SK-N-SH treated with all-trans-retinoic acid at 6 μM for 48 hours (cell line): ENCODE measurements around the gene GCLC.

ENCODE experiments used
- CSDC2 ChIP-seq: fragments of 250-450 bp; sonication (Bioruptor Pico); IDR thresholded peaks from 2 replicates; pipeline ENCODE4 v1.5.0; 2020; ENCODE audit warnings: mild to moderate bottlenecking, moderate library complexity
- CSRNP3 ChIP-seq: fragments of 250-450 bp; sonication (Bioruptor Pico); IDR thresholded peaks from 2 replicates; pipeline ENCODE4 v1.5.1; 2021; ENCODE audit warnings: mild to moderate bottlenecking, moderate library complexity
- RARB ChIP-seq: fragments of 250-450 bp; sonication (Bioruptor Pico); IDR thresholded peaks from 2 replicates; pipeline ENCODE4 v1.8.0; 2021; ENCODE audit warnings: mild to moderate bottlenecking, moderate library complexity
- ZFP3 ChIP-seq: fragments of 250-450 bp; sonication (Bioruptor Pico); IDR thresholded peaks from 2 replicates; pipeline ENCODE4 v1.5.0; 2020; ENCODE audit warnings: mild to moderate bottlenecking, moderate library complexity
- ZFP30 ChIP-seq: fragments of 450-650 bp; formaldehyde crosslinking; IDR thresholded peaks from 2 replicates; pipeline ENCODE4 v1.5.0; 2022; ENCODE audit warnings: mild to moderate bottlenecking, moderate library complexity
- ZNF8 ChIP-seq: fragments of 450-650 bp; formaldehyde crosslinking; IDR thresholded peaks from 2 replicates; pipeline ENCODE4 v1.5.0; 2020; ENCODE audit warnings: mild to moderate bottlenecking, moderate library complexity
- TF ChIP-seq, protein P1 (sequence below): fragments of 250-450 bp; sonication (Bioruptor Pico); IDR thresholded peaks from 2 replicates; pipeline ENCODE4 v1.8.0; 2020; ENCODE audit warnings: mild to moderate bottlenecking, moderate library complexity, borderline replicate concordance

DNA sequence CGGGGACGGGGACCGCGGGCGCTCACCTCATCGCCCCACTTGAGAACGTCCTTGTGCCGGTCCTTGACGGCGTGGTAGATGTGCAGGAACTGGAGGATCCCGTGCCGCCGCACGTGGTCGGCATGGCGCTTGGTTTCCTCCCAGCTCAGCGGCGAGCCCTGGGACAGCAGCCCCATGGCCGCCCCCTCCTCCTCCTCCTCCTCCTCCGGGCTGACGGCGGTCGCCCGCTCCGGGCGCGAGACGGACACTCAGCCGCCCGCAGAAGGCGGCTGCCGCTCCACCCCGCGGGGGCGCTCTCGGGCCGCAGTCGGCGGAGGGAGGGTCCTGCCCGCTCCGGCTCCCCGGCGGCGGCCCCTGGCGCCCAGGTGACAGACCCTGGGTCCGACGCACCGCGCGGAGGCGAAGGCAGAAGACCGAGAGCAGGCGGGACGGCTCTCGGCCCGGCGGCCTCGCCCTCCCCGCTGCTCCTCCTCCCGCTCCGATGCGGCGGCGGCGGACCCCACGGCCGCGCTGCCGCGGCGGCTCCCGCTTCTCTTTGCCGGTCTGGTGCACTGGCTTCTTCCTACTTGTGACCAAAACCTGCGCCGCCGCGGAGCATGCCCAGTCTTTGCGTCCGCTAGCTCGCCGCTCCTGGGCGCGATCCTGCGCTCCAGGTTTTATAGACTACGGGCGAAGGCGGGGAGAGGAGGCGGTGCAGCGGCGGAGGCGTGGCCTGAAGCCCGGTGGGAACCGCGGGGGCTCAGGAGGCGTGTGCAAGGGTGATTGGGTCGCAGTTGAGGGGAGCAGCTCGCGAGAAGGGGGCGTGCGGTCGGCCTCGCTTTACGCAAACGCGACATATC lies at the start of gene GCLC:
- TF ChIP-seq ZNF8 (CRISPR knock-in tag) (no peak), RARB (CRISPR knock-in tag) (no peak), CSRNP3 (CRISPR knock-in tag) (no peak), CSDC2 (no peak), ZFP3 (0 out of 2 replicates have a peak, but pooled peaks have one; percentile 33), ZFP30 (CRISPR knock-in tag) (no peak)
- TF ChIP-seq, protein P1, sequence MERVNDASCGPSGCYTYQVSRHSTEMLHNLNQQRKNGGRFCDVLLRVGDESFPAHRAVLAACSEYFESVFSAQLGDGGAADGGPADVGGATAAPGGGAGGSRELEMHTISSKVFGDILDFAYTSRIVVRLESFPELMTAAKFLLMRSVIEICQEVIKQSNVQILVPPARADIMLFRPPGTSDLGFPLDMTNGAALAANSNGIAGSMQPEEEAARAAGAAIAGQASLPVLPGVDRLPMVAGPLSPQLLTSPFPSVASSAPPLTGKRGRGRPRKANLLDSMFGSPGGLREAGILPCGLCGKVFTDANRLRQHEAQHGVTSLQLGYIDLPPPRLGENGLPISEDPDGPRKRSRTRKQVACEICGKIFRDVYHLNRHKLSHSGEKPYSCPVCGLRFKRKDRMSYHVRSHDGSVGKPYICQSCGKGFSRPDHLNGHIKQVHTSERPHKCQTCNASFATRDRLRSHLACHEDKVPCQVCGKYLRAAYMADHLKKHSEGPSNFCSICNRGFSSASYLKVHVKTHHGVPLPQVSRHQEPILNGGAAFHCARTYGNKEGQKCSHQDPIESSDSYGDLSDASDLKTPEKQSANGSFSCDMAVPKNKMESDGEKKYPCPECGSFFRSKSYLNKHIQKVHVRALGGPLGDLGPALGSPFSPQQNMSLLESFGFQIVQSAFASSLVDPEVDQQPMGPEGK (CRISPR knock-in tag): no peak
